Thyroid gland (tissue), 4 donors: ENCODE results near the gene SDHC. TPM values are rescaled to one million over a fixed set of nuclear protein-coding genes. Genes with fewer than 3 reads are reported as not detected.

Experiments
- DNase-seq, 2 donors: peaks; one replicate each; pipeline ENCODE4 v3.0.0-alpha.2; 2019
- H3K27ac ChIP-seq, 3 donors: fragments of 200-600 bp; sonication (generic); 1 replicate in 2 of 3; 2 replicates in 1 of 3; pipeline ENCODE4 v1.5.1; 2016 to 2019; ENCODE audit warnings: mild to moderate bottlenecking in 1 of 3, moderate library complexity in 1 of 3
- H3K27me3 ChIP-seq: fragments of 200-600 bp; sonication (generic); one replicate; pipeline ENCODE4 v1.5.1; 2019
- H3K36me3 ChIP-seq, 2 donors: fragments of 200-600 bp; sonication (generic); one replicate each; pipeline ENCODE4 v1.5.1; 2016 to 2019
- H3K4me1 ChIP-seq, 2 donors: fragments of 200-600 bp; sonication (generic); one replicate each; pipeline ENCODE4 v1.5.1; 2017 to 2019
- H3K4me3 ChIP-seq, 3 donors: fragments of 200-600 bp; sonication (generic); replicated peaks in 1 of 3; 1 replicate in 2 of 3; 2 replicates in 1 of 3; pipeline ENCODE4 v1.5.1; 2016; ENCODE audit warnings: mild to moderate bottlenecking in 1 of 3
- H3K9me3 ChIP-seq: fragments of 200-600 bp; sonication (generic); one replicate; pipeline ENCODE4 v1.5.1; 2017
- POLR2A ChIP-seq, 2 donors: fragments of 450-650 bp; IDR thresholded peaks; one replicate each; pipeline ENCODE4 v1.6.1; 2017; ENCODE audit warnings: antibody characterized with exemption in 2 of 2, mild to moderate bottlenecking in 2 of 2, moderate library complexity in 1 of 2
- WGBS, 2 donors: methylation state at CpG; one replicate each; pipeline ENCODE4 v1.1.5; 2017; 5-methylcytosine and 5-hydroxymethylcytosine counted together
- intact Hi-C: fragments of 100-400 bp; cut with DNase I; formaldehyde crosslinking; loops from one replicate; pipeline ENCODE4 v1.15.1; 2023
- total RNA-seq, 4 donors: library from RNA; depleted of rRNA; stranded (reverse); fragments of >200 nt; gene quantifications; one replicate each; pipeline ENCODE4 v1.2.3, GENCODE V29; 2016
- TF ChIP-seq, protein P1 (sequence below), 6 experiments: fragments of 200-600 bp in 3 of 6; fragments of 450-650 bp in 3 of 6; sonication (generic) in 3 of 6; IDR thresholded peaks; one replicate each; pipeline ENCODE4 v1.5.1; 2016 to 2019; ENCODE audit warnings: antibody characterized with exemption in 6 of 6, mild to moderate bottlenecking in 2 of 6, inconsistent platforms in 1 of 6, moderate library complexity in 1 of 6

Gene SDHC
- total RNA-seq, 4 donors from 2014 or later: 49.1 to 174 (median 111) TPM

GRCh38 chr1:161287482-161288054 lies 26.6 kb upstream of the SDHC start:
- TF ChIP-seq POLR2A (IDR thresholded peaks at IDR 0.05): no peak
- TF ChIP-seq, protein P1, sequence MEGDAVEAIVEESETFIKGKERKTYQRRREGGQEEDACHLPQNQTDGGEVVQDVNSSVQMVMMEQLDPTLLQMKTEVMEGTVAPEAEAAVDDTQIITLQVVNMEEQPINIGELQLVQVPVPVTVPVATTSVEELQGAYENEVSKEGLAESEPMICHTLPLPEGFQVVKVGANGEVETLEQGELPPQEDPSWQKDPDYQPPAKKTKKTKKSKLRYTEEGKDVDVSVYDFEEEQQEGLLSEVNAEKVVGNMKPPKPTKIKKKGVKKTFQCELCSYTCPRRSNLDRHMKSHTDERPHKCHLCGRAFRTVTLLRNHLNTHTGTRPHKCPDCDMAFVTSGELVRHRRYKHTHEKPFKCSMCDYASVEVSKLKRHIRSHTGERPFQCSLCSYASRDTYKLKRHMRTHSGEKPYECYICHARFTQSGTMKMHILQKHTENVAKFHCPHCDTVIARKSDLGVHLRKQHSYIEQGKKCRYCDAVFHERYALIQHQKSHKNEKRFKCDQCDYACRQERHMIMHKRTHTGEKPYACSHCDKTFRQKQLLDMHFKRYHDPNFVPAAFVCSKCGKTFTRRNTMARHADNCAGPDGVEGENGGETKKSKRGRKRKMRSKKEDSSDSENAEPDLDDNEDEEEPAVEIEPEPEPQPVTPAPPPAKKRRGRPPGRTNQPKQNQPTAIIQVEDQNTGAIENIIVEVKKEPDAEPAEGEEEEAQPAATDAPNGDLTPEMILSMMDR (IDR thresholded peaks at IDR 0.05): no peak
- no peaks in the 10 kb centered on the region for H3K27me3 ChIP-seq
- no peak for DNase-seq
- H3K27ac ChIP-seq: no peak overlapping the region
- H3K9me3 ChIP-seq: no peaks in the 10 kb centered on the region
- H3K36me3 ChIP-seq: no peaks in the 10 kb centered on the region
- H3K4me1 ChIP-seq: no peaks in the 10 kb centered on the region
- intact Hi-C loops: no loop called here
- 82 to 88% methylated on average over 3 of the region's 3 CpGs for WGBS, 2 donors
- no peak overlapping the region for H3K4me3 ChIP-seq

DNA sequence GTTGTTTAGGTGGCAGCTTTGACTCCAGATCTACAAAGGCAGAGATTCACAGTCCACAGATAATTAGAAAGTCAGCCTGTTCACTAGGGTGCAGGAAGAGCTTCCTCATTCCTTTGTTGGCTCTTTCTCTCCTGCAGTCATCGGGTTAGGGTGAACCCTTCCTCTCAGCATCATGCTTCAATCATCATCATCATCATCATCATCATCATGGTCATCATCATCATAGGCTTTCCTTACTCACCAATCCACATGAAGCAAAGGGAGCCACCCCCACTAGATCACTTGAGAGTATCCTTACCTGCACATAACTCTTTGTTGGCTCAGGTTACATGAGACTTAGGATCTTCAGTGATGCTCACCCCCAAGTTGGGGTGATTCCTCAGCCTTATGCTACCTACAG lies 23.4 kb upstream of the SDHC start:
- H3K36me3 ChIP-seq: no peaks in the 10 kb centered on the region
- H3K27me3 ChIP-seq: no peaks in the 10 kb centered on the region
- H3K27ac ChIP-seq: no peak overlapping the region
- intact Hi-C loops: no loop called here
- no peak overlapping the region for H3K4me3 ChIP-seq
- no peaks in the 10 kb centered on the region for H3K4me1 ChIP-seq
- TF ChIP-seq, protein P1 (IDR thresholded peaks at IDR 0.05): no peak
- no peak for TF ChIP-seq POLR2A (IDR thresholded peaks at IDR 0.05)
- no peak for DNase-seq
- no peaks in the 10 kb centered on the region for H3K9me3 ChIP-seq
- 89 to 100% methylated on average over 1 of the region's 1 CpG for WGBS, 2 donors

- no peaks in the 10 kb centered on the region for H3K9me3 ChIP-seq
Observed at GRCh38 chr1:161297415-161297814, 16.8 kb upstream of the SDHC start.

DNA sequence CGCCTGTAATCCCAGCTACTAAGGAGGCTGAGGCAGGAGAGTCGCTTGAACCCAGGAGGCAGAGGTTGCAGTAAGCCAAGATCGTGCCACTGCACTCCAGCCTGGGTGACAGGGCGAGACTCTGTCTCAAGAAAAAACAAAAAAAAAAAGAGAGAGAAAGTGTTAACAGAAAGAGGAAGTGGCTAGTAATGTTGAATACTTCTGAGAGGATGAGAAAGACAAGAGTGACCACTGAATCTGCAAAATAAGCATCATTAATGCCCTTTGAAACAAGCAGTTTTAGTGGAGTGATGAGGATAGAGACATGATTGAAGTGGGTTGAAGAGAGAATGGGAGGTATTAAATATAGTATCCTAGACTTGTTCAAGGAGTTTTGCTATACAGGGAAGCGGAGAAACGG lies 16.1 kb upstream of the SDHC start:
- intact Hi-C loops: no loop called here

More at GRCh38 chr1:161297415-161297814, 16.8 kb upstream of the SDHC start:
- intact Hi-C loops: no loop called here
- no peaks in the 10 kb centered on the region for H3K27me3 ChIP-seq
- H3K4me3 ChIP-seq: no peak overlapping the region
- H3K4me1 ChIP-seq: no peaks in the 10 kb centered on the region
- no peak overlapping the region for H3K27ac ChIP-seq
- no peak for TF ChIP-seq POLR2A (IDR thresholded peaks at IDR 0.05)
- TF ChIP-seq, protein P1 (IDR thresholded peaks at IDR 0.05): no peak
- no peaks in the 10 kb centered on the region for H3K36me3 ChIP-seq
- no peak for DNase-seq

DNA sequence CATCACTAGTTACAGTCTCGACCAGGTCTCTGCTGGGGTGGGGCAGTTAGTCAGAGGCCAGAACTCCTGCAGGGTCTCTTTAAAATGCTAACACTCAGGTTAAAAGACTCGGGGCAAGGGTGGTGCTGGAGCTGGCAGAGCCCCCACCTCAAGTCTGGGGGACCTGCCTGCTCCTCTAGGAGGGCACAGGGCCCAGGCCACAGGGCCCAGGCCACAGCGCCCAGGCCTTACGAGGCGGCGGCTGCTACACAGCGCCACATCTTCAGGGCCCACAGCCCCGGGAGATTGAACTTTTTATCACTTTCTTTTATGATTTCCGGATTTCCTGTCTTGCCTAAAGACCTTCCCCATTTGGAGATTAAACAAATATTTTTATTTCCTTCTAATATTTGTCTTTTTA lies 14.8 kb upstream of the SDHC start:
- intact Hi-C loops: no loop called here

More for the DNA sequence above, 16.1 kb upstream of the SDHC start:
- Histone ChIP-seq H3K27ac (no peak overlapping the region), H3K27me3 (no peaks in the 10 kb centered on the region), H3K4me1 (no peaks in the 10 kb centered on the region), H3K4me3 (no peak overlapping the region), H3K36me3 (no peaks in the 10 kb centered on the region), H3K9me3 (no peaks in the 10 kb centered on the region)
- DNase-seq: no peak
- no peak for TF ChIP-seq POLR2A (IDR thresholded peaks at IDR 0.05)
- TF ChIP-seq, protein P1 (IDR thresholded peaks at IDR 0.05): no peak
- WGBS, 2 donors: 93 to 95% methylated on average over 6 of the region's 6 CpGs

More for the DNA sequence above, 14.8 kb upstream of the SDHC start:
- no peak for DNase-seq
- no peak for TF ChIP-seq POLR2A (IDR thresholded peaks at IDR 0.05)
- no peak overlapping the region for H3K4me3 ChIP-seq
- H3K27ac ChIP-seq: no peak overlapping the region
- H3K4me1 ChIP-seq: peaks cover 3% of the 10 kb centered on the region in 2 donors
- no peaks in the 10 kb centered on the region for H3K27me3 ChIP-seq
- 77 to 82% methylated on average over 9 of the region's 9 CpGs for WGBS, 2 donors
- no peaks in the 10 kb centered on the region for H3K36me3 ChIP-seq
- H3K9me3 ChIP-seq: no peaks in the 10 kb centered on the region
